SK-N-SH (cell line): Measurements from ENCODE around the gene KCTD15. TPM values are rescaled to one million over a fixed set of nuclear protein-coding genes. Genes with fewer than 3 reads are reported as not detected.

Experiments
- CTCF ChIA-PET: fragments of 300-600, 350-600 bp; formaldehyde crosslinking; extraction: SDS; loops from one replicate; lab custom pipeline; 2021; lab: Yijun Ruan, JAX
- POLR2A ChIA-PET: fragments of 350-600 bp; sonication (Branson Sonifier 250); formaldehyde crosslinking; extraction: SDS; loops from one replicate; lab custom pipeline; 2020; ENCODE audit warnings: antibody characterized with exemption, inconsistent platforms; lab: Yijun Ruan, JAX
- DNase-seq: peaks from one replicate; pipeline ENCODE4 v3.0.0; 2012
- H2AFZ ChIP-seq: fragments of 200-600 bp; sonication (generic); 2 replicates; pipeline ENCODE4 v1.8.1; 2016; ENCODE audit warnings: antibody characterized with exemption, mild to moderate bottlenecking, low read depth
- H3F3A ChIP-seq: fragments of 200-600 bp; sonication (generic); replicated peaks from 2 replicates; pipeline ENCODE3; 2016; ENCODE audit warnings: antibody characterized with exemption, mild to moderate bottlenecking; ENCODE audit not compliant: insufficient read depth
- H3K27ac ChIP-seq, 2 experiments: fragments of 200-500 bp in 1 of 2; fragments of 200-600 bp in 1 of 2; sonication (Bioruptor generic) in 1 of 2; sonication (generic), shearing (Covaris generic) in 1 of 2; 2 replicates each; pipeline versions ENCODE4 v1.5.1 to v1.6.1; 2014 to 2016; ENCODE audit warnings: low read depth in 2 of 2, inconsistent platforms in 1 of 2, low read length in 1 of 2, mild to moderate bottlenecking in 1 of 2, mixed read lengths in 1 of 2
- H3K27me3 ChIP-seq: fragments of 200-600 bp; sonication (generic), shearing (Covaris generic); 2 replicates; pipeline ENCODE4 v1.6.1; 2016; ENCODE audit warnings: mixed run types; ENCODE audit not compliant: insufficient read depth
- H3K36me3 ChIP-seq, 2 experiments: fragments of 200-500 bp in 1 of 2; fragments of 200-600 bp in 1 of 2; sonication (Bioruptor generic) in 1 of 2; sonication (generic) in 1 of 2; replicated peaks in 1 of 2; 2 replicates each; pipeline versions ENCODE3 to v1.5.1; 2014 to 2016; ENCODE audit warnings: low read length in 1 of 2, mild to moderate bottlenecking in 1 of 2; ENCODE audit not compliant: insufficient read depth in 2 of 2, control insufficient read depth in 1 of 2
- H3K4me1 ChIP-seq, 2 experiments: fragments of 200-500 bp in 1 of 2; fragments of 200-600 bp in 1 of 2; sonication (Bioruptor generic) in 1 of 2; sonication (generic), shearing (Covaris generic) in 1 of 2; 2 replicates each; pipeline versions ENCODE4 v1.5.1 to v1.6.1; 2014 to 2016; ENCODE audit warnings: low read depth in 1 of 2, low read length in 1 of 2, mixed run types in 1 of 2; ENCODE audit not compliant: insufficient read depth in 2 of 2, control insufficient read depth in 1 of 2
- H3K4me2 ChIP-seq: fragments of 200-600 bp; sonication (generic), shearing (Covaris generic); 2 replicates; pipeline ENCODE4 v1.6.1; 2017; ENCODE audit warnings: mixed run types
- H3K4me3 ChIP-seq, 2 experiments: fragments of 200-500 bp in 1 of 2; fragments of 200-600 bp in 1 of 2; sonication (Bioruptor generic) in 1 of 2; sonication (generic), shearing (Covaris generic) in 1 of 2; 2 replicates each; pipeline versions ENCODE4 v1.5.1 to v1.8.1; 2014 to 2016; ENCODE audit warnings: low read depth in 2 of 2, inconsistent platforms in 1 of 2, low read length in 1 of 2, mild to moderate bottlenecking in 1 of 2, mixed read lengths in 1 of 2, moderate library complexity in 1 of 2
- H3K79me2 ChIP-seq: fragments of 200-600 bp; sonication (generic); 2 replicates; pipeline ENCODE4 v1.8.1; 2017; ENCODE audit warnings: mild to moderate bottlenecking; ENCODE audit not compliant: insufficient read depth
- H3K9ac ChIP-seq: fragments of 200-600 bp; sonication (generic); 2 replicates; pipeline ENCODE4 v1.6.1; 2017; ENCODE audit warnings: mixed run types
- H3K9me2 ChIP-seq: fragments of 200-600 bp; sonication (generic); 2 replicates; pipeline ENCODE4 v1.6.1; 2017; ENCODE audit warnings: mixed run types
- H3K9me3 ChIP-seq: fragments of 200-600 bp; sonication (generic); 2 replicates; pipeline ENCODE4 v1.6.1; 2017; ENCODE audit warnings: mixed run types, mild to moderate bottlenecking, moderate library complexity
- H4K20me1 ChIP-seq: fragments of 200-600 bp; sonication (generic); 2 replicates; pipeline ENCODE4 v1.6.1; 2017; ENCODE audit warnings: mild to moderate bottlenecking, mixed run types; ENCODE audit not compliant: insufficient read depth
- CHD2 ChIP-seq: fragments of 150-350 bp; IDR thresholded peaks from 2 replicates; pipeline ENCODE4 v1.6.1; 2018; ENCODE audit warnings: low read length; ENCODE audit not compliant: partially characterized antibody
- ELF1 ChIP-seq: IDR thresholded peaks from 2 replicates; pipeline ENCODE4 v1.4.0; 2012
- FOXJ3 ChIP-seq: sonication (generic); formaldehyde crosslinking; IDR thresholded peaks from 2 replicates; pipeline ENCODE4 v1.5.1; 2020; ENCODE audit warnings: mild to moderate bottlenecking, missing genetic modification reagents
- JUND ChIP-seq: IDR thresholded peaks from 2 replicates; pipeline ENCODE4 v1.4.0; 2012
- MXI1 ChIP-seq: IDR thresholded peaks from 2 replicates; pipeline ENCODE4 v1.6.1; 2012; ENCODE audit warnings: mild to moderate bottlenecking, low read depth, low read length, improper control_type of control experiment
- NRF1 ChIP-seq: IDR thresholded peaks from 2 replicates; pipeline ENCODE4 v1.6.1; 2012; ENCODE audit warnings: low read depth, mild to moderate bottlenecking, low read length
- RAD21 ChIP-seq: IDR thresholded peaks from 2 replicates; pipeline ENCODE4 v1.6.1; 2012; ENCODE audit warnings: mild to moderate bottlenecking, low read length
- RXRA ChIP-seq: IDR thresholded peaks from 2 replicates; pipeline ENCODE4 v1.4.0; 2012; ENCODE audit warnings: low read depth, mild to moderate bottlenecking, borderline replicate concordance
- SIN3A ChIP-seq: IDR thresholded peaks from 2 replicates; pipeline ENCODE4 v1.6.1; 2012; ENCODE audit warnings: low read depth, mild to moderate bottlenecking, low read length, moderate library complexity, borderline replicate concordance
- TAF1 ChIP-seq: IDR thresholded peaks from 2 replicates; pipeline ENCODE4 v1.6.1; 2012; ENCODE audit warnings: low read depth, mild to moderate bottlenecking, low read length, moderate library complexity, borderline replicate concordance
- TCF12 ChIP-seq: IDR thresholded peaks from 2 replicates; pipeline ENCODE4 v1.4.0; 2012
- TEAD4 ChIP-seq: IDR thresholded peaks from 2 replicates; pipeline ENCODE4 v1.4.0; 2012; ENCODE audit warnings: mild to moderate bottlenecking, borderline replicate concordance; ENCODE audit not compliant: insufficient read depth
- WGBS: methylation state at CpG from one replicate; pipeline ENCODE4 v1.1.6; 2017; ENCODE audit warnings: low lambda C conversion rate; 5-methylcytosine and 5-hydroxymethylcytosine counted together
- polyA plus RNA-seq, 3 experiments: library from polyadenylated mRNA; depleted of rRNA; stranded (reverse); fragments of >200 nt; gene quantifications; 2 replicates each; pipeline ENCODE4 v1.2.3, GENCODE V29; 2012
- TF ChIP-seq, protein P1 (sequence below): fragments of 150-350 bp; IDR thresholded peaks from 2 replicates; pipeline ENCODE4 v1.6.1; 2016; ENCODE audit warnings: mild to moderate bottlenecking, low read depth, low read length
- TF ChIP-seq, protein P2 (sequence below): IDR thresholded peaks from 2 replicates; pipeline ENCODE4 v1.4.0; 2012; ENCODE audit warnings: low read depth, borderline replicate concordance
- TF ChIP-seq, protein P3 (sequence below): fragments of 200-600 bp; sonication (generic); IDR thresholded peaks from 2 replicates; pipeline ENCODE4 v1.6.1; 2017; ENCODE audit warnings: antibody characterized with exemption, mild to moderate bottlenecking, moderate library complexity
- TF ChIP-seq, protein P4 (sequence below): fragments of 150-350 bp; IDR thresholded peaks from 2 replicates; pipeline ENCODE4 v1.6.1; 2017; ENCODE audit warnings: antibody characterized with exemption, low read length, low read depth, borderline replicate concordance
- TF ChIP-seq, protein P5 (sequence below): IDR thresholded peaks from 2 replicates; pipeline ENCODE4; 2012
- TF ChIP-seq, protein P6 (sequence below): IDR thresholded peaks from 2 replicates; pipeline ENCODE4 v1.4.0; 2012; ENCODE audit warnings: low read depth

KCTD15 gene
- polyA plus RNA-seq, 1 of the 3 experiments (the other 2 are of a cell fraction): 15.5 TPM

DNA sequence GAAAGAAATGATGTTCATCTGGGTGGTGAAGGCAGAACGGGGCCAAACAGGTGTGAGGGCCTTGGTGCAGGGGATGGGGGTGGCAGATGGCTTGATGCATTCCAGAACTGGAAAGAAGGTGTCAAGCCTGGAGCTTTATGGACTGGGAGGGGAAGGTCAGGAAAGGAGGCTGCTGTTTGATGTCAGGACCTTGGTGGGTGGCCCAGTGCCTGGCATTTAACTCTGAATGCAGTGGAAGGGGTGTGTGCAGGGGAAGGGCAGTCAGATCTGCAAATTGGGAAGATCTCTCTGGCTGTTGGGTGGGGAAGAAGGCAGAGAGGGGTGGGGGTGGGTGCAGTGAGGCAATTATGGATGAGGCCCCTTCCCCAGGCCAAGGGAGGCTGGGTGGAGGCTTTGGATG, 11.7 kb downstream of the KCTD15 start (continued):
- TF ChIP-seq, protein P1, sequence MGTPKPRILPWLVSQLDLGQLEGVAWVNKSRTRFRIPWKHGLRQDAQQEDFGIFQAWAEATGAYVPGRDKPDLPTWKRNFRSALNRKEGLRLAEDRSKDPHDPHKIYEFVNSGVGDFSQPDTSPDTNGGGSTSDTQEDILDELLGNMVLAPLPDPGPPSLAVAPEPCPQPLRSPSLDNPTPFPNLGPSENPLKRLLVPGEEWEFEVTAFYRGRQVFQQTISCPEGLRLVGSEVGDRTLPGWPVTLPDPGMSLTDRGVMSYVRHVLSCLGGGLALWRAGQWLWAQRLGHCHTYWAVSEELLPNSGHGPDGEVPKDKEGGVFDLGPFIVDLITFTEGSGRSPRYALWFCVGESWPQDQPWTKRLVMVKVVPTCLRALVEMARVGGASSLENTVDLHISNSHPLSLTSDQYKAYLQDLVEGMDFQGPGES: no peak
- TF ChIP-seq TCF12 (no peak), RXRA (no peak), JUND (no peak)
- TF ChIP-seq, protein P2, sequence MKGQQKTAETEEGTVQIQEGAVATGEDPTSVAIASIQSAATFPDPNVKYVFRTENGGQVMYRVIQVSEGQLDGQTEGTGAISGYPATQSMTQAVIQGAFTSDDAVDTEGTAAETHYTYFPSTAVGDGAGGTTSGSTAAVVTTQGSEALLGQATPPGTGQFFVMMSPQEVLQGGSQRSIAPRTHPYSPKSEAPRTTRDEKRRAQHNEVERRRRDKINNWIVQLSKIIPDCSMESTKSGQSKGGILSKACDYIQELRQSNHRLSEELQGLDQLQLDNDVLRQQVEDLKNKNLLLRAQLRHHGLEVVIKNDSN: no peak

DNA sequence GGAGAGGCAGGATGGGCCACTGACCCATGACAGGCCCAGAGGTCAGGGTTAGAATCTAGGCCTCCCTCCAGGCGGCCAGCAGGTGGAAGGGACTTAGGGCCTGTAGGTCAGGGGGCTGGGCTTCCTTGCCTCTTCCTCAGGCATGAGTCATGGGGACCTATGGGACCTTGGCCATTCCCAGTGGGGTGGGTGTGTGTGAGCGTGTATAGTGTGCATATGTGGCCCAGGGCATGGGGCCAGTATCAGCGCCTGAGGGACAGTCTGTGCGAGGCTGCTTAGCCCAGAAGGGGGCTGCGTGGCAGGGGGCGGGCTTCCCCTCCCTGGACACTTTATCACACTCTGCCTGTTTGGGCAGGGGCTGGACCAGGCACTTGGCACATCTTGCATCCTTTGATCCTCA, 13.3 kb downstream of the KCTD15 start:
- Histone ChIP-seq H3K27ac (no peak overlapping the region), H3K4me1 (peaks cover 0 to 35% of the 10 kb centered on the region in 2 experiments; a peak in 2 of 4 replicates), H2AFZ (no peak overlapping the region), H4K20me1 (no peaks in the 10 kb centered on the region), H3F3A (peaks cover 3% of the 10 kb centered on the region), H3K36me3 (no peaks in the 10 kb centered on the region), H3K27me3 (no peaks in the 10 kb centered on the region), H3K4me2 (no peak overlapping the region), H3K9me3 (no peaks in the 10 kb centered on the region), H3K79me2 (no peaks in the 10 kb centered on the region), H3K9me2 (no peaks in the 10 kb centered on the region), H3K4me3 (no peak overlapping the region), H3K9ac (no peak overlapping the region)
- CTCF ChIA-PET: interaction anchor here (0.6 to 2.1 kb wide), 4 partner anchors 12 to 286 kb away, joined by 3 to 7 read pairs (median 4); no protein-coding TSS in a partner anchor
- DNase-seq: no peak
- POLR2A ChIA-PET: no interaction called here
- WGBS: no CpG with 5 or more reads among the region's 6 CpGs
- TF ChIP-seq, protein P3, sequence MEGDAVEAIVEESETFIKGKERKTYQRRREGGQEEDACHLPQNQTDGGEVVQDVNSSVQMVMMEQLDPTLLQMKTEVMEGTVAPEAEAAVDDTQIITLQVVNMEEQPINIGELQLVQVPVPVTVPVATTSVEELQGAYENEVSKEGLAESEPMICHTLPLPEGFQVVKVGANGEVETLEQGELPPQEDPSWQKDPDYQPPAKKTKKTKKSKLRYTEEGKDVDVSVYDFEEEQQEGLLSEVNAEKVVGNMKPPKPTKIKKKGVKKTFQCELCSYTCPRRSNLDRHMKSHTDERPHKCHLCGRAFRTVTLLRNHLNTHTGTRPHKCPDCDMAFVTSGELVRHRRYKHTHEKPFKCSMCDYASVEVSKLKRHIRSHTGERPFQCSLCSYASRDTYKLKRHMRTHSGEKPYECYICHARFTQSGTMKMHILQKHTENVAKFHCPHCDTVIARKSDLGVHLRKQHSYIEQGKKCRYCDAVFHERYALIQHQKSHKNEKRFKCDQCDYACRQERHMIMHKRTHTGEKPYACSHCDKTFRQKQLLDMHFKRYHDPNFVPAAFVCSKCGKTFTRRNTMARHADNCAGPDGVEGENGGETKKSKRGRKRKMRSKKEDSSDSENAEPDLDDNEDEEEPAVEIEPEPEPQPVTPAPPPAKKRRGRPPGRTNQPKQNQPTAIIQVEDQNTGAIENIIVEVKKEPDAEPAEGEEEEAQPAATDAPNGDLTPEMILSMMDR: no peak
- TF ChIP-seq TCF12: no peak
- no peak for TF ChIP-seq CHD2
- no peak for TF ChIP-seq TEAD4
- TF ChIP-seq MXI1: no peak
- TF ChIP-seq, protein P4, sequence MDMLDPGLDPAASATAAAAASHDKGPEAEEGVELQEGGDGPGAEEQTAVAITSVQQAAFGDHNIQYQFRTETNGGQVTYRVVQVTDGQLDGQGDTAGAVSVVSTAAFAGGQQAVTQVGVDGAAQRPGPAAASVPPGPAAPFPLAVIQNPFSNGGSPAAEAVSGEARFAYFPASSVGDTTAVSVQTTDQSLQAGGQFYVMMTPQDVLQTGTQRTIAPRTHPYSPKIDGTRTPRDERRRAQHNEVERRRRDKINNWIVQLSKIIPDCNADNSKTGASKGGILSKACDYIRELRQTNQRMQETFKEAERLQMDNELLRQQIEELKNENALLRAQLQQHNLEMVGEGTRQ: no peak
- TF ChIP-seq FOXJ3: no peak
- no peak for TF ChIP-seq TAF1
- no peak for TF ChIP-seq ELF1
- TF ChIP-seq, protein P5, sequence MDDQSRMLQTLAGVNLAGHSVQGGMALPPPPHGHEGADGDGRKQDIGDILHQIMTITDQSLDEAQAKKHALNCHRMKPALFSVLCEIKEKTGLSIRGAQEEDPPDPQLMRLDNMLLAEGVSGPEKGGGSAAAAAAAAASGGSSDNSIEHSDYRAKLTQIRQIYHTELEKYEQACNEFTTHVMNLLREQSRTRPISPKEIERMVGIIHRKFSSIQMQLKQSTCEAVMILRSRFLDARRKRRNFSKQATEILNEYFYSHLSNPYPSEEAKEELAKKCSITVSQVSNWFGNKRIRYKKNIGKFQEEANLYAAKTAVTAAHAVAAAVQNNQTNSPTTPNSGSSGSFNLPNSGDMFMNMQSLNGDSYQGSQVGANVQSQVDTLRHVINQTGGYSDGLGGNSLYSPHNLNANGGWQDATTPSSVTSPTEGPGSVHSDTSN: no peak
- TF ChIP-seq, protein P6, sequence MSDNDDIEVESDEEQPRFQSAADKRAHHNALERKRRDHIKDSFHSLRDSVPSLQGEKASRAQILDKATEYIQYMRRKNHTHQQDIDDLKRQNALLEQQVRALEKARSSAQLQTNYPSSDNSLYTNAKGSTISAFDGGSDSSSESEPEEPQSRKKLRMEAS: no peak
- TF ChIP-seq RAD21: no peak
- TF ChIP-seq SIN3A: no peak
- TF ChIP-seq NRF1: no peak
- no peak for TF ChIP-seq RXRA
